ENCODE measurements around the gene RABGAP1L. TPM values are rescaled to one million over a fixed set of nuclear protein-coding genes. Genes with fewer than 3 reads are reported as not detected.

The RABGAP1L gene
- total and polyA plus RNA-seq, 2 of the 8 experiments (the other 6 are each of a cell fraction or from before 2014, with no cell fraction given) = 33.3 to 156 TPM

GRCh38 chr1:174222166-174222949 is 63.0 kb downstream of the RABGAP1L start (continued):
- no peak for TF ChIP-seq SIX5 (IDR thresholded peaks at IDR 0.05; ENCODE audit: low read depth, low read length)
- TF ChIP-seq CHD7 (IDR thresholded peaks at IDR 0.05; ENCODE audit: insufficient replicate concordance, low read length) = no peak
- TF ChIP-seq, protein P1, sequence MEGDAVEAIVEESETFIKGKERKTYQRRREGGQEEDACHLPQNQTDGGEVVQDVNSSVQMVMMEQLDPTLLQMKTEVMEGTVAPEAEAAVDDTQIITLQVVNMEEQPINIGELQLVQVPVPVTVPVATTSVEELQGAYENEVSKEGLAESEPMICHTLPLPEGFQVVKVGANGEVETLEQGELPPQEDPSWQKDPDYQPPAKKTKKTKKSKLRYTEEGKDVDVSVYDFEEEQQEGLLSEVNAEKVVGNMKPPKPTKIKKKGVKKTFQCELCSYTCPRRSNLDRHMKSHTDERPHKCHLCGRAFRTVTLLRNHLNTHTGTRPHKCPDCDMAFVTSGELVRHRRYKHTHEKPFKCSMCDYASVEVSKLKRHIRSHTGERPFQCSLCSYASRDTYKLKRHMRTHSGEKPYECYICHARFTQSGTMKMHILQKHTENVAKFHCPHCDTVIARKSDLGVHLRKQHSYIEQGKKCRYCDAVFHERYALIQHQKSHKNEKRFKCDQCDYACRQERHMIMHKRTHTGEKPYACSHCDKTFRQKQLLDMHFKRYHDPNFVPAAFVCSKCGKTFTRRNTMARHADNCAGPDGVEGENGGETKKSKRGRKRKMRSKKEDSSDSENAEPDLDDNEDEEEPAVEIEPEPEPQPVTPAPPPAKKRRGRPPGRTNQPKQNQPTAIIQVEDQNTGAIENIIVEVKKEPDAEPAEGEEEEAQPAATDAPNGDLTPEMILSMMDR (IDR thresholded peaks at IDR 0.05; ENCODE audit: control extremely low read depth in 1 of 3, insufficient read depth in 1 of 3, low read depth in 1 of 3, low read length in 3 of 3) = no peak
- no peak for TF ChIP-seq POU5F1 (IDR thresholded peaks at IDR 0.05; ENCODE audit: low read depth, low read length)
- TF ChIP-seq TAF7 (optimal IDR thresholded peaks at IDR 0.05; ENCODE audit: borderline replicate concordance, low read depth, low read length) = no peak

All from H1 (cell line).